ENCODE results near the gene LIN28A.
A peak's percentile ranks its signal among the peaks of the same experiment; 100 is the strongest.

Gene LIN28A

DNA sequence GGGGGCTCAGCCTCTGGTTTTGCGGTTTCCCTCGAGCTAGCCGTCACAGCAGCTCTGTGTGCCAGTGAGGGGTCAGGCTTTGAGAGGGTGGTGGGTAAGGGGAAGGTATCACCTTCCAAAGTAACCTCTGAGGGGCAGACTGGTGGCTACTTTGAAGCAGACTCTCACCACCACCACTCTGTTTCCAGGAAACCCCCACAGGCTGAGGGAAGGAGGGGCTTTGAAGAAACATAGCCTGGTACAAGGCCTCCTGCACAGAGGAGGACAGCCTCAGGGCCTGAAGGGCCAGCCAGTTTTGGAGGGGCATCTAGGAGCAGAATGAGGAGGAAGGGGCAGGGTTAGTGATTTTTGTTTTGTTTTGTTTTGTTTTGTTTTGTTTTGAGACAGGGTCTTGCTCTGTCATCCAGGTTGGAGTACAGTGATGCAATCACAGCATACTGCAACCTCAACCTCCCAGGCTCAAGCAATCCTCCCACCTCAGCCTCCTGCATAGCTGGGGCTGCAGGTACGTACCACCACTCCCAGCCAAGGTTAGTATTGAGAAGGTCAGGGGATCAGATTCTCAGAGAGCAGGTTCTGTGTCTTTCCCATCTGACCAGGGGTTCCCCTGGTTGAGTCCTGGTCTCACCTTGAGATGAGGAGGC, 20.9 kb upstream of the LIN28A start:
- no peak for DNase-seq (ENCODE audit: low read depth in 1 of 2, low spot score in 1 of 2)
- H3K27me3 ChIP-seq (ENCODE audit: insufficient read depth, poor library complexity, severe bottlenecking): no peaks in the 10 kb centered on the region
- H3K4me3 ChIP-seq (replicated peaks; ENCODE audit: insufficient read depth, low read length): no peak overlapping the region
- TF ChIP-seq, protein P1, sequence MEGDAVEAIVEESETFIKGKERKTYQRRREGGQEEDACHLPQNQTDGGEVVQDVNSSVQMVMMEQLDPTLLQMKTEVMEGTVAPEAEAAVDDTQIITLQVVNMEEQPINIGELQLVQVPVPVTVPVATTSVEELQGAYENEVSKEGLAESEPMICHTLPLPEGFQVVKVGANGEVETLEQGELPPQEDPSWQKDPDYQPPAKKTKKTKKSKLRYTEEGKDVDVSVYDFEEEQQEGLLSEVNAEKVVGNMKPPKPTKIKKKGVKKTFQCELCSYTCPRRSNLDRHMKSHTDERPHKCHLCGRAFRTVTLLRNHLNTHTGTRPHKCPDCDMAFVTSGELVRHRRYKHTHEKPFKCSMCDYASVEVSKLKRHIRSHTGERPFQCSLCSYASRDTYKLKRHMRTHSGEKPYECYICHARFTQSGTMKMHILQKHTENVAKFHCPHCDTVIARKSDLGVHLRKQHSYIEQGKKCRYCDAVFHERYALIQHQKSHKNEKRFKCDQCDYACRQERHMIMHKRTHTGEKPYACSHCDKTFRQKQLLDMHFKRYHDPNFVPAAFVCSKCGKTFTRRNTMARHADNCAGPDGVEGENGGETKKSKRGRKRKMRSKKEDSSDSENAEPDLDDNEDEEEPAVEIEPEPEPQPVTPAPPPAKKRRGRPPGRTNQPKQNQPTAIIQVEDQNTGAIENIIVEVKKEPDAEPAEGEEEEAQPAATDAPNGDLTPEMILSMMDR (IDR thresholded peaks at IDR 0.05; ENCODE audit: insufficient read depth, low read length): no peak
- TF ChIP-seq, protein P2, sequence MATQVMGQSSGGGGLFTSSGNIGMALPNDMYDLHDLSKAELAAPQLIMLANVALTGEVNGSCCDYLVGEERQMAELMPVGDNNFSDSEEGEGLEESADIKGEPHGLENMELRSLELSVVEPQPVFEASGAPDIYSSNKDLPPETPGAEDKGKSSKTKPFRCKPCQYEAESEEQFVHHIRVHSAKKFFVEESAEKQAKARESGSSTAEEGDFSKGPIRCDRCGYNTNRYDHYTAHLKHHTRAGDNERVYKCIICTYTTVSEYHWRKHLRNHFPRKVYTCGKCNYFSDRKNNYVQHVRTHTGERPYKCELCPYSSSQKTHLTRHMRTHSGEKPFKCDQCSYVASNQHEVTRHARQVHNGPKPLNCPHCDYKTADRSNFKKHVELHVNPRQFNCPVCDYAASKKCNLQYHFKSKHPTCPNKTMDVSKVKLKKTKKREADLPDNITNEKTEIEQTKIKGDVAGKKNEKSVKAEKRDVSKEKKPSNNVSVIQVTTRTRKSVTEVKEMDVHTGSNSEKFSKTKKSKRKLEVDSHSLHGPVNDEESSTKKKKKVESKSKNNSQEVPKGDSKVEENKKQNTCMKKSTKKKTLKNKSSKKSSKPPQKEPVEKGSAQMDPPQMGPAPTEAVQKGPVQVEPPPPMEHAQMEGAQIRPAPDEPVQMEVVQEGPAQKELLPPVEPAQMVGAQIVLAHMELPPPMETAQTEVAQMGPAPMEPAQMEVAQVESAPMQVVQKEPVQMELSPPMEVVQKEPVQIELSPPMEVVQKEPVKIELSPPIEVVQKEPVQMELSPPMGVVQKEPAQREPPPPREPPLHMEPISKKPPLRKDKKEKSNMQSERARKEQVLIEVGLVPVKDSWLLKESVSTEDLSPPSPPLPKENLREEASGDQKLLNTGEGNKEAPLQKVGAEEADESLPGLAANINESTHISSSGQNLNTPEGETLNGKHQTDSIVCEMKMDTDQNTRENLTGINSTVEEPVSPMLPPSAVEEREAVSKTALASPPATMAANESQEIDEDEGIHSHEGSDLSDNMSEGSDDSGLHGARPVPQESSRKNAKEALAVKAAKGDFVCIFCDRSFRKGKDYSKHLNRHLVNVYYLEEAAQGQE (IDR thresholded peaks at IDR 0.05; ENCODE audit: insufficient replicate concordance, low read depth): no peak
- TF ChIP-seq POLR2AphosphoS5 (IDR thresholded peaks at IDR 0.05; ENCODE audit: low read depth) (no peak), GABPA (IDR thresholded peaks at IDR 0.05; ENCODE audit: low read depth) (no peak), SPI1 (IDR thresholded peaks at IDR 0.05; ENCODE audit: borderline replicate concordance, low read depth) (no peak)
- no peak overlapping the region for H3K27ac ChIP-seq (replicated peaks)

DNA sequence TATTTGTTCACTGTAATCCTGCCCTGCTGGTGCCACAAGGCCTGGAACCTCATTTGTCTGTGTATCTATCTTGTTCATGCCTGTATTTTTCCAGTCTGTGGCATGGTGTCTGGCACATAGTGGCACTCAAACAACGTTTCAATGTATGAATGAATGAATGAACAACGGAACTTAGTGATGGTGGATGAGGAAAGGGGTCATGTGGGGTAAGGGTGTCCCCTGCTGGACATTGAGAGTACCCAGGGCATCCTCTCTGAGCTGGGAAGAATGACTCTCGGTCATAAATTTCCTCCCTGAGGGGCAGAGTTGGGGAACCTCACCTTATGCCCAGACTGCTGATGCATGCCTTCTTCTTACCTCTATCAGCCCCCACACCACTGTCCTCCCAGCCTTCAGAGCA, 19.2 kb upstream of the LIN28A start:
- H3K27ac ChIP-seq (replicated peaks): no peak overlapping the region
- no peaks in the 10 kb centered on the region for H3K27me3 ChIP-seq (ENCODE audit: insufficient read depth, poor library complexity, severe bottlenecking)
- DNase-seq (ENCODE audit: low read depth in 1 of 2, low spot score in 1 of 2): peak; percentile 27 to 32
- TF ChIP-seq, protein P1 (IDR thresholded peaks at IDR 0.05; ENCODE audit: insufficient read depth, low read length): peak; percentile 70
- no peak for TF ChIP-seq SPI1 (IDR thresholded peaks at IDR 0.05; ENCODE audit: borderline replicate concordance, low read depth)
- H3K4me3 ChIP-seq (replicated peaks; ENCODE audit: insufficient read depth, low read length): no peak overlapping the region

DNA sequence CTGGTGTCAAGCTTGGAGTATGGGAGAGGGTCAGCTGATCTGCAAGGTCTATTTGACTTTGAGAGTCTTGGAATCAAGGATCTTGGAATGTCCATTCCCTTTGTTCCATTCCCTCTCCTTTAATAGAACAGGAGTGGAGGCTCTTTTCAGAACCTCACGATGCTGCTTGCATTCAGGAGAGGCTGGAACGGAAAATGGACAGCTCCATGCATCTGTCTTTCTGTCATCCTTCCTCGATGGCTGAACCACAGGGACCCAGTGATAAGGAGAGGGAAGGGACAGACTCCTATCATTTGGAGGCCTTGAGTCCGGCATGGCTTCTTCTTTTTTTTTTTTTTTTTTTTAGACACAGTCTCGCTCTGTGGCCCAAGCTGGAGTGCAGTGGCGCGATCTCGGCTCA, 14.9 kb upstream of the LIN28A start:
- Histone ChIP-seq H3K27ac (replicated peaks) (no peak overlapping the region), H3K27me3 (ENCODE audit: insufficient read depth, poor library complexity, severe bottlenecking) (no peaks in the 10 kb centered on the region), H3K4me3 (replicated peaks; ENCODE audit: insufficient read depth, low read length) (no peak overlapping the region)
- DNase-seq (ENCODE audit: low read depth in 1 of 2, low spot score in 1 of 2): no peak
- TF ChIP-seq, protein P1 (IDR thresholded peaks at IDR 0.05; ENCODE audit: insufficient read depth, low read length): no peak
- TF ChIP-seq SPI1 (IDR thresholded peaks at IDR 0.05; ENCODE audit: borderline replicate concordance, low read depth) (no peak), POLR2AphosphoS5 (IDR thresholded peaks at IDR 0.05; ENCODE audit: low read depth) (no peak), GABPA (IDR thresholded peaks at IDR 0.05; ENCODE audit: low read depth) (no peak)
- TF ChIP-seq, protein P2 (IDR thresholded peaks at IDR 0.05; ENCODE audit: insufficient replicate concordance, low read depth): no peak

DNA sequence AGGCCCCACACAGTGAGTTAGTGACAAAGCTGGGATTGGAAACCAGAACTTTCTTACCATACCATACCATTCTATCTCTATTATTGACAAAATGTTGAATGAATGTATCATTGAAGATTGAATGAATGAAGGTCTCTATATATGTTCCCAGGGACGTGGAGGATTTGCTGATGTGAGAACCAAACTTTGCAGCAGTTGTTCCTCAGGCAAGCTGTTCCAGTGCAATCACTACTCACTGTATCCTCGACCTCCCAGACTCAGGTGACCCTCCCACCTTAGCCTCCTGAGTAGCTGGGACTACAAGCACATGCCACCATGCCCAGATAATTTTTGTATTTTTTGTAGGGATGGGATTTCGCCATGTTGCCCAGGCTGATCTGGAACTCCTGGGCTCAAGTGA, 11.6 kb upstream of the LIN28A start:
- Histone ChIP-seq H3K27ac (replicated peaks) (no peak overlapping the region), H3K4me3 (replicated peaks; ENCODE audit: insufficient read depth, low read length) (no peak overlapping the region), H3K27me3 (ENCODE audit: insufficient read depth, poor library complexity, severe bottlenecking) (no peaks in the 10 kb centered on the region)
- DNase-seq (ENCODE audit: low read depth in 1 of 2, low spot score in 1 of 2): no peak
- no peak for TF ChIP-seq SPI1 (IDR thresholded peaks at IDR 0.05; ENCODE audit: borderline replicate concordance, low read depth)
- TF ChIP-seq, protein P2 (IDR thresholded peaks at IDR 0.05; ENCODE audit: insufficient replicate concordance, low read depth): no peak
- TF ChIP-seq POLR2AphosphoS5 (IDR thresholded peaks at IDR 0.05; ENCODE audit: low read depth): no peak
- TF ChIP-seq GABPA (IDR thresholded peaks at IDR 0.05; ENCODE audit: low read depth): no peak
- TF ChIP-seq, protein P1 (IDR thresholded peaks at IDR 0.05; ENCODE audit: insufficient read depth, low read length): no peak
